ENCODE data around the gene TLCD3A.

TLCD3A gene

GRCh38 chr17:699345-699744 lies 33.1 kb upstream of the TLCD3A start:
- FAIRE-seq = no peak
- no peak for TF ChIP-seq POLR2A (IDR thresholded peaks at IDR 0.05; ENCODE audit: low read depth, low read length)
- DNase-seq (ENCODE audit: insufficient read length, low spot score) = no peak

GRCh38 chr17:700504-701094 lies 31.8 kb upstream of the TLCD3A start:
- FAIRE-seq = no peak

GRCh38 chr17:703081-703875 lies 29.1 kb upstream of the TLCD3A start:
- no peak for DNase-seq (ENCODE audit: insufficient read length, low spot score)
- no peak for FAIRE-seq
- TF ChIP-seq POLR2A (IDR thresholded peaks at IDR 0.05; ENCODE audit: low read depth, low read length) = no peak

More at GRCh38 chr17:700504-701094, 31.8 kb upstream of the TLCD3A start:
- TF ChIP-seq POLR2A (IDR thresholded peaks at IDR 0.05; ENCODE audit: low read depth, low read length) = no peak
- DNase-seq (ENCODE audit: insufficient read length, low spot score) = no peak

- DNase-seq (ENCODE audit: insufficient read length, low spot score) = no peak
- FAIRE-seq = no peak
- no peak for TF ChIP-seq POLR2A (IDR thresholded peaks at IDR 0.05; ENCODE audit: low read depth, low read length)
Measured at GRCh38 chr17:704111-704864, 28.1 kb upstream of the TLCD3A start.

GRCh38 chr17:705011-705410 lies 27.4 kb upstream of the TLCD3A start:
- TF ChIP-seq POLR2A (IDR thresholded peaks at IDR 0.05; ENCODE audit: low read depth, low read length) = no peak
- FAIRE-seq (no peak), DNase-seq (ENCODE audit: insufficient read length, low spot score) (no peak)

- DNase-seq (ENCODE audit: insufficient read length, low spot score) (no peak), FAIRE-seq (no peak)
- no peak for TF ChIP-seq POLR2A (IDR thresholded peaks at IDR 0.05; ENCODE audit: low read depth, low read length)
Measured at GRCh38 chr17:705863-706262, 26.5 kb upstream of the TLCD3A start.

GRCh38 chr17:708132-708531 lies 24.3 kb upstream of the TLCD3A start:
- no peak for FAIRE-seq
- TF ChIP-seq POLR2A (IDR thresholded peaks at IDR 0.05; ENCODE audit: low read depth, low read length) = no peak
- DNase-seq (ENCODE audit: insufficient read length, low spot score) = no peak

GRCh38 chr17:718075-718474 lies 14.3 kb upstream of the TLCD3A start:
- DNase-seq (ENCODE audit: insufficient read length, low spot score) (no peak), FAIRE-seq (no peak)
- TF ChIP-seq POLR2A (IDR thresholded peaks at IDR 0.05; ENCODE audit: low read depth, low read length) = no peak

GRCh38 chr17:720706-721539 lies 11.5 kb upstream of the TLCD3A start:
- DNase-seq (ENCODE audit: insufficient read length, low spot score) = no peak
- TF ChIP-seq POLR2A (IDR thresholded peaks at IDR 0.05; ENCODE audit: low read depth, low read length) = no peak
- no peak for FAIRE-seq

GRCh38 chr17:721540-721937 lies 10.9 kb upstream of the TLCD3A start:
- TF ChIP-seq POLR2A (IDR thresholded peaks at IDR 0.05; ENCODE audit: low read depth, low read length) = no peak
- DNase-seq (ENCODE audit: insufficient read length, low spot score) = no peak
- no peak for FAIRE-seq

- DNase-seq (ENCODE audit: insufficient read length, low spot score) (no peak), FAIRE-seq (no peak)
- TF ChIP-seq POLR2A (IDR thresholded peaks at IDR 0.05; ENCODE audit: low read depth, low read length) = no peak
Measured at GRCh38 chr17:725084-725483, 7.3 kb upstream of the TLCD3A start.

- no peak for TF ChIP-seq POLR2A (IDR thresholded peaks at IDR 0.05; ENCODE audit: low read depth, low read length)
- no peak for FAIRE-seq
- DNase-seq (ENCODE audit: insufficient read length, low spot score) = no peak
Measured at GRCh38 chr17:725746-726145, 6.7 kb upstream of the TLCD3A start.

GRCh38 chr17:726271-726919 lies 6.0 kb upstream of the TLCD3A start:
- TF ChIP-seq POLR2A (IDR thresholded peaks at IDR 0.05; ENCODE audit: low read depth, low read length) = no peak
- DNase-seq (ENCODE audit: insufficient read length, low spot score) = no peak
- FAIRE-seq = no peak
